ENCODE measurements around the gene RGS6.

DNA sequence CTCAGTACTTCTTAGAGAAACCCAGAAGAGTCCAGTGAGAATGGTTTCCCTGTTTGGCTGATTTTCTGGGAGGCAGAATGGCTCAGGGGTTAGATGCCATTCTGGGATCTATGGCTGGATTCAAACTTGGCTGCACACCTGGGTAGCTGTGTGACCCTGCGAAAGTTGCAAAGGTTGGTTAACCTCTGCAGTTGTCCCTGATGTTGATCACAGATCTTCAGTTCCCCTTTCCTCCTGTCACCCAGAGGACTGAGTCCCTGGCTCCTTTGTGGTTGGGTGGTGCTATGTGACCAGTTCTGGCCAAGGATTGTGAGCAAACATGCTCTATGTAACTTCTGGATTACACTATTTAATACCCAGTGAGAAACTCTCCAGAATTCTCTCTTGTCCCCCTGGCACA is 418.0 kb downstream of the RGS6 start:
- TF ChIP-seq POLR2A (IDR thresholded peaks at IDR 0.05; ENCODE audit: low read depth, low read length), result no peak
- no peak for TF ChIP-seq POLR2AphosphoS5 (IDR thresholded peaks at IDR 0.05; ENCODE audit: low read depth, low read length)
- no peak for TF ChIP-seq SPI1 (IDR thresholded peaks at IDR 0.05; ENCODE audit: low read depth, low read length)
- no peak for TF ChIP-seq POU2F2 (IDR thresholded peaks at IDR 0.05; ENCODE audit: low read depth, low read length)
- TF ChIP-seq TAF1 (IDR thresholded peaks at IDR 0.05; ENCODE audit: low read depth, low read length), result no peak
